NCI-H1694 treated with DMSO at 0.1 percent for 48 hours (cell line): ENCODE results near the gene RIN3.
"Not testable (repeated sequence)": the region's sequence is repeated elsewhere in the genome, so short reads cannot be mapped to it uniquely, and the experiment has no call there.

Experiments used
- DNase-seq: peaks from one replicate; lab custom pipeline; 2025; lab: John Stamatoyannopoulos, UW

The RIN3 gene

GRCh38 chr14:92624764-92625163, 111.2 kb downstream of the RIN3 start:
- DNase-seq: no peak

- no peak for DNase-seq
These were observed 111.6 kb downstream of the RIN3 start for GRCh38 chr14:92625213-92625612.

GRCh38 chr14:92626041-92626440, 112.5 kb downstream of the RIN3 start:
- DNase-seq: no peak

- DNase-seq: no peak
These were observed 114.2 kb downstream of the RIN3 start for GRCh38 chr14:92627707-92628215.

GRCh38 chr14:92628636-92629035, 115.1 kb downstream of the RIN3 start:
- no peak for DNase-seq

GRCh38 chr14:92630367-92630766, 116.8 kb downstream of the RIN3 start:
- no peak for DNase-seq

GRCh38 chr14:92631098-92631497, 117.5 kb downstream of the RIN3 start:
- no peak for DNase-seq

GRCh38 chr14:92632546-92633273, 119.1 kb downstream of the RIN3 start:
- DNase-seq: no peak

- no peak for DNase-seq
These were observed 119.7 kb downstream of the RIN3 start for GRCh38 chr14:92633274-92633616.

- no peak for DNase-seq
These were observed 120.1 kb downstream of the RIN3 start for GRCh38 chr14:92633724-92634123.

GRCh38 chr14:92635031-92635430, 121.5 kb downstream of the RIN3 start:
- peak; percentile 91 for DNase-seq

GRCh38 chr14:92635896-92636295, 122.3 kb downstream of the RIN3 start:
- no peak for DNase-seq

- DNase-seq: peak; percentile 98
These were observed 123.6 kb downstream of the RIN3 start for GRCh38 chr14:92637228-92637627.

- DNase-seq: no peak
These were observed 124.3 kb downstream of the RIN3 start for GRCh38 chr14:92637864-92638263.

- DNase-seq: no peak
These were observed 124.7 kb downstream of the RIN3 start for GRCh38 chr14:92638266-92638665.

- peak; percentile 75 for DNase-seq
These were observed 125.3 kb downstream of the RIN3 start for GRCh38 chr14:92638904-92639303.

- not testable (repeated sequence) for DNase-seq
These were observed 126.0 kb downstream of the RIN3 start for GRCh38 chr14:92639472-92640117.

- no peak for DNase-seq
These were observed 127.7 kb downstream of the RIN3 start for GRCh38 chr14:92641306-92641705.

- DNase-seq: no peak
These were observed 130.8 kb downstream of the RIN3 start for GRCh38 chr14:92644171-92644969.

- no peak for DNase-seq
These were observed 131.5 kb downstream of the RIN3 start for GRCh38 chr14:92644970-92645515.

- DNase-seq: no peak
These were observed 132.4 kb downstream of the RIN3 start for GRCh38 chr14:92645841-92646478.
